ENCODE measurements around the gene TRMT1.

- TF ChIP-seq YY1 (IDR thresholded peaks at IDR 0.05; ENCODE audit: insufficient read depth, insufficient read length), result no peak
- TF ChIP-seq SUZ12 (IDR thresholded peaks at IDR 0.05; ENCODE audit: extremely low read depth, insufficient read depth, insufficient read length), result no peak
Measured at GRCh38 chr19:13094771-13095392, 21.7 kb downstream of the TRMT1 start.
